HCT116 (cell line): ENCODE results near the gene ARHGAP10.

Experiments used
- MAX ChIP-seq: IDR thresholded peaks from 2 replicates; pipeline ENCODE4 v1.6.1; 2012
- TF ChIP-seq, protein P1 (sequence below), 3 experiments: fragments of 200-600 bp in 1 of 3; sonication (generic) in 1 of 3; IDR thresholded peaks in 2 of 3; conservative IDR thresholded peaks in 1 of 3; 2 replicates each; pipeline ENCODE4 v1.5.1; 2012 to 2017; ENCODE audit warnings: low read depth in 2 of 3, low read length in 2 of 3, antibody characterized with exemption in 1 of 3, borderline replicate concordance in 1 of 3, control low read depth in 1 of 3, mild to moderate bottlenecking in 1 of 3, mixed read lengths in 1 of 3, mixed run types in 1 of 3, moderate library complexity in 1 of 3; ENCODE audit not compliant: insufficient read depth in 1 of 3

DNA sequence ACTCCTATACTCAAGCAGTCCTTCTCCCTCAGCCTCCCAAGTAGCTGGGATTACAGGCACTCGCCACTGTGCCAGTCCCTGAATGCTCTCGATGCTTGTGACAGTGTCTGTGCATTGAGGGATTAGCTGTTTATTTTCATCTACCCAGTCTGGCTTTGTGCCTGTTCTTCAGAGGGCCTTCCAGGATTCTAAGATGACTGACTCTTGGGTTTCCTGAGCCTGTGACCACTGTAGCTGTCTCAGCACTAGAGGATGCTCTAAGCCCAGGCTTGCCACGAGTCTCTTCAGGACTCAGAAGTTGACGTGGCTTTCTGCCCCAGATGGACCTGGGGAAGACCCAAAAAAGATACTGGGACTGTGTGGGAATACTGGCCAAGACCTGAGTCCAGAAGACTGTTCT lies 201.4 kb downstream of the ARHGAP10 start:
- TF ChIP-seq, protein P1, sequence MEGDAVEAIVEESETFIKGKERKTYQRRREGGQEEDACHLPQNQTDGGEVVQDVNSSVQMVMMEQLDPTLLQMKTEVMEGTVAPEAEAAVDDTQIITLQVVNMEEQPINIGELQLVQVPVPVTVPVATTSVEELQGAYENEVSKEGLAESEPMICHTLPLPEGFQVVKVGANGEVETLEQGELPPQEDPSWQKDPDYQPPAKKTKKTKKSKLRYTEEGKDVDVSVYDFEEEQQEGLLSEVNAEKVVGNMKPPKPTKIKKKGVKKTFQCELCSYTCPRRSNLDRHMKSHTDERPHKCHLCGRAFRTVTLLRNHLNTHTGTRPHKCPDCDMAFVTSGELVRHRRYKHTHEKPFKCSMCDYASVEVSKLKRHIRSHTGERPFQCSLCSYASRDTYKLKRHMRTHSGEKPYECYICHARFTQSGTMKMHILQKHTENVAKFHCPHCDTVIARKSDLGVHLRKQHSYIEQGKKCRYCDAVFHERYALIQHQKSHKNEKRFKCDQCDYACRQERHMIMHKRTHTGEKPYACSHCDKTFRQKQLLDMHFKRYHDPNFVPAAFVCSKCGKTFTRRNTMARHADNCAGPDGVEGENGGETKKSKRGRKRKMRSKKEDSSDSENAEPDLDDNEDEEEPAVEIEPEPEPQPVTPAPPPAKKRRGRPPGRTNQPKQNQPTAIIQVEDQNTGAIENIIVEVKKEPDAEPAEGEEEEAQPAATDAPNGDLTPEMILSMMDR (IDR thresholded peaks at IDR 0.05 in 2 of 3, conservative IDR thresholded peaks at IDR 0.05 in 1 of 3; ENCODE audit: borderline replicate concordance in 1 of 3, insufficient read depth in 1 of 3, low read depth in 2 of 3, low read length in 2 of 3), result 0 out of 6 replicates have a peak, but pooled peaks of 1 of the 3 experiments have one; percentile 6
- TF ChIP-seq MAX, result no peak
